Gastroesophageal sphincter (tissue), 3 donors: ENCODE data around the gene ZNF280B.

Source experiments
- POLR2A ChIP-seq, 2 donors: fragments of 450-650 bp; IDR thresholded peaks; one replicate each; pipeline ENCODE4 v1.6.1; 2017; ENCODE audit warnings: antibody characterized with exemption in 2 of 2, mild to moderate bottlenecking in 2 of 2, moderate library complexity in 1 of 2
- TF ChIP-seq, protein P1 (sequence below), 4 experiments: fragments of 200-600 bp in 2 of 4; fragments of 450-650 bp in 2 of 4; sonication (generic) in 1 of 4; IDR thresholded peaks; one replicate each; pipeline ENCODE4 v1.5.1; 2017 to 2019; ENCODE audit warnings: antibody characterized with exemption in 4 of 4, mild to moderate bottlenecking in 2 of 4, moderate library complexity in 2 of 4

DNA sequence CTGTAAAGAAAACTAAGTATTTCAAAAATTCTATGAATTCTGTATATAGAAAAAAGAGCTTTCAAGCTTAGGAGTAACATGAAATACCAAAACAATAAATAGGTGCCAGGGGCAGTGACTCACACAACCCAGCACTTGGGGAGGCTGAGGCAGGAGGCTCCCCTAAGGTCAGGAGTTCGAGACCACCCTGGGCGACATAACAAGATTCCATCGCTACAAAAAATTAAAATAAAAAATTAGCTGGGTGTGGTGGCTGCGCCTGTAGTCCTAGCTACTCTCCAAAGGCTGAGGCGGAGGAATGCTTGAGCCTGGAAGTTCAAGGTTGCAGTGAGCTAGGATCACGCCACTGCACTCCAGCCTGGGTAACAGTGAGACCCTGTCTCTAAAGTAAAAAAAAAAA is 21.5 kb downstream of the ZNF280B start:
- TF ChIP-seq POLR2A (IDR thresholded peaks at IDR 0.05), result no peak
- TF ChIP-seq, protein P1, sequence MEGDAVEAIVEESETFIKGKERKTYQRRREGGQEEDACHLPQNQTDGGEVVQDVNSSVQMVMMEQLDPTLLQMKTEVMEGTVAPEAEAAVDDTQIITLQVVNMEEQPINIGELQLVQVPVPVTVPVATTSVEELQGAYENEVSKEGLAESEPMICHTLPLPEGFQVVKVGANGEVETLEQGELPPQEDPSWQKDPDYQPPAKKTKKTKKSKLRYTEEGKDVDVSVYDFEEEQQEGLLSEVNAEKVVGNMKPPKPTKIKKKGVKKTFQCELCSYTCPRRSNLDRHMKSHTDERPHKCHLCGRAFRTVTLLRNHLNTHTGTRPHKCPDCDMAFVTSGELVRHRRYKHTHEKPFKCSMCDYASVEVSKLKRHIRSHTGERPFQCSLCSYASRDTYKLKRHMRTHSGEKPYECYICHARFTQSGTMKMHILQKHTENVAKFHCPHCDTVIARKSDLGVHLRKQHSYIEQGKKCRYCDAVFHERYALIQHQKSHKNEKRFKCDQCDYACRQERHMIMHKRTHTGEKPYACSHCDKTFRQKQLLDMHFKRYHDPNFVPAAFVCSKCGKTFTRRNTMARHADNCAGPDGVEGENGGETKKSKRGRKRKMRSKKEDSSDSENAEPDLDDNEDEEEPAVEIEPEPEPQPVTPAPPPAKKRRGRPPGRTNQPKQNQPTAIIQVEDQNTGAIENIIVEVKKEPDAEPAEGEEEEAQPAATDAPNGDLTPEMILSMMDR (IDR thresholded peaks at IDR 0.05), result no peak
